ENCODE measurements around the gene SLC6A3.

Gene SLC6A3

GRCh38 chr5:1445313-1445688 lies at the start of gene SLC6A3:
Gene SLC6A3 (minus strand): TSS chr5:1445440. CDS start chr5:1443197, 2,243 bp downstream.
- no peak within 1 kb of the TSS for H3K4me3 ChIP-seq (ENCODE audit: low read depth in 1 of 2, low read length in 1 of 2)
- no peaks in the 10 kb centered on the region for H3K9me3 ChIP-seq
- H3K27ac ChIP-seq, result no peak within 1 kb of the TSS
- H3K4me1 ChIP-seq (ENCODE audit: control insufficient read depth in 1 of 2, insufficient read depth in 1 of 2, low read depth in 1 of 2, low read length in 1 of 2), result peaks cover 0 to 5% of the 10 kb centered on the region in 2 experiments
- TF ChIP-seq CTCF (IDR thresholded peaks at IDR 0.05), result no peak
- H3K36me3 ChIP-seq, result no peaks in the 10 kb centered on the region
- H3K27me3 ChIP-seq, result peaks cover 100% of the 10 kb centered on the region

GRCh38 chr5:1493941-1494340 lies 48.7 kb upstream of the SLC6A3 start:
- peaks cover 75 to 81% of the 10 kb centered on the region in 2 experiments for H3K4me1 ChIP-seq (ENCODE audit: control insufficient read depth in 1 of 2, insufficient read depth in 1 of 2, low read depth in 1 of 2, low read length in 1 of 2)
- no peak for TF ChIP-seq CTCF (IDR thresholded peaks at IDR 0.05)
- H3K9me3 ChIP-seq, result no peaks in the 10 kb centered on the region
- peak overlapping the region; percentile 71 to 74 for H3K4me3 ChIP-seq (ENCODE audit: low read depth in 1 of 2, low read length in 1 of 2)
- peak overlapping the region; percentile 99 for H3K27ac ChIP-seq
- H3K27me3 ChIP-seq, result no peaks in the 10 kb centered on the region
- H3K36me3 ChIP-seq, result peaks cover 45% of the 10 kb centered on the region

GRCh38 chr5:1493413-1493812 lies 48.2 kb upstream of the SLC6A3 start:
- H3K4me3 ChIP-seq (ENCODE audit: low read depth in 1 of 2, low read length in 1 of 2), result peak overlapping the region in 1 of 2 experiments; percentile 74
- peaks cover 45% of the 10 kb centered on the region for H3K36me3 ChIP-seq
- no peak for TF ChIP-seq CTCF (IDR thresholded peaks at IDR 0.05)
- H3K9me3 ChIP-seq, result no peaks in the 10 kb centered on the region
- H3K27ac ChIP-seq, result peak overlapping the region; percentile 99
- H3K27me3 ChIP-seq, result no peaks in the 10 kb centered on the region
- H3K4me1 ChIP-seq (ENCODE audit: control insufficient read depth in 1 of 2, insufficient read depth in 1 of 2, low read depth in 1 of 2, low read length in 1 of 2), result peaks cover 70 to 76% of the 10 kb centered on the region in 2 experiments

- no peak for TF ChIP-seq CTCF (IDR thresholded peaks at IDR 0.05)
- H3K36me3 ChIP-seq, result peaks cover 51% of the 10 kb centered on the region
- H3K4me3 ChIP-seq (ENCODE audit: low read depth in 1 of 2, low read length in 1 of 2), result no peak overlapping the region
- no peaks in the 10 kb centered on the region for H3K9me3 ChIP-seq
- no peaks in the 10 kb centered on the region for H3K27me3 ChIP-seq
- H3K27ac ChIP-seq, result peak overlapping the region; percentile 99
- peaks cover 63 to 69% of the 10 kb centered on the region in 2 experiments for H3K4me1 ChIP-seq (ENCODE audit: control insufficient read depth in 1 of 2, insufficient read depth in 1 of 2, low read depth in 1 of 2, low read length in 1 of 2)
These were observed 47.5 kb upstream of the SLC6A3 start for GRCh38 chr5:1492757-1493156.

GRCh38 chr5:1490376-1490775 lies 45.1 kb upstream of the SLC6A3 start:
- Histone ChIP-seq H3K9me3 (no peaks in the 10 kb centered on the region), H3K27ac (peak overlapping the region; percentile 99), H3K27me3 (no peaks in the 10 kb centered on the region), H3K36me3 (peaks cover 74% of the 10 kb centered on the region), H3K4me3 (ENCODE audit: low read depth in 1 of 2, low read length in 1 of 2) (no peak overlapping the region), H3K4me1 (ENCODE audit: control insufficient read depth in 1 of 2, insufficient read depth in 1 of 2, low read depth in 1 of 2, low read length in 1 of 2) (peaks cover 39 to 45% of the 10 kb centered on the region in 2 experiments)
- TF ChIP-seq CTCF (IDR thresholded peaks at IDR 0.05), result no peak

- Histone ChIP-seq H3K27ac (peak overlapping the region; percentile 99), H3K27me3 (no peaks in the 10 kb centered on the region), H3K4me3 (ENCODE audit: low read depth in 1 of 2, low read length in 1 of 2) (no peak overlapping the region), H3K36me3 (peaks cover 81% of the 10 kb centered on the region), H3K4me1 (ENCODE audit: control insufficient read depth in 1 of 2, insufficient read depth in 1 of 2, low read depth in 1 of 2, low read length in 1 of 2) (peaks cover 33 to 39% of the 10 kb centered on the region in 2 experiments), H3K9me3 (no peaks in the 10 kb centered on the region)
- no peak for TF ChIP-seq CTCF (IDR thresholded peaks at IDR 0.05)
These were observed 44.5 kb upstream of the SLC6A3 start for GRCh38 chr5:1489754-1490153.
